H1 (cell line): ENCODE data around the gene LMNB1. TPM values are rescaled to one million over a fixed set of nuclear protein-coding genes. Genes with fewer than 3 reads are reported as not detected.

Experiments used
- CTCF ChIA-PET: fragments of 300-600 bp; sonication (Branson Sonifier 250); formaldehyde crosslinking; loops from one replicate; lab custom pipeline; 2021; ENCODE audit not compliant: partially characterized antibody; lab: Charles Lee
- POLR2A ChIA-PET: fragments of 300-600 bp; sonication (Branson Sonifier 250); formaldehyde crosslinking; loops from one replicate; lab custom pipeline; 2021; ENCODE audit warnings: inconsistent platforms; ENCODE audit not compliant: partially characterized antibody; lab: Charles Lee
- DNase-seq, 2 experiments: peaks; one replicate each; pipeline versions ENCODE4 v3.0.0 to v3.0.0-alpha.2; 2010 to 2022; ENCODE audit warnings: low spot score in 2 of 2, low read depth in 1 of 2, mixed read lengths in 1 of 2
- FAIRE-seq: peaks from 2 replicates; lab custom pipeline; 2011; peaks lifted over from hg19 to GRCh38; lab: Jason Lieb, UNC
- H2AFZ ChIP-seq: 2 replicates; pipeline ENCODE4 v1.8.1; 2012; ENCODE audit warnings: low read length, inconsistent platforms
- H2AK5ac ChIP-seq: 2 replicates; pipeline ENCODE4 v1.6.1; 2013; ENCODE audit warnings: low read depth, low read length
- H2BK120ac ChIP-seq: replicated peaks from 2 replicates; pipeline ENCODE3; 2013; ENCODE audit warnings: low read depth, low read length, inconsistent platforms
- H2BK12ac ChIP-seq: 2 replicates; pipeline ENCODE4 v1.6.1; 2013; ENCODE audit warnings: low read depth, low read length
- H2BK15ac ChIP-seq: 2 replicates; pipeline ENCODE4 v1.6.1; 2013; ENCODE audit warnings: low read length
- H2BK20ac ChIP-seq: 2 replicates; pipeline ENCODE4 v1.6.1; 2013; ENCODE audit warnings: low read length
- H2BK5ac ChIP-seq: 2 replicates; pipeline ENCODE4 v1.6.1; 2013; ENCODE audit warnings: low read depth, low read length
- H3K14ac ChIP-seq: 2 replicates; pipeline ENCODE4 v1.6.1; 2013; ENCODE audit warnings: inconsistent platforms; ENCODE audit not compliant: insufficient read length
- H3K18ac ChIP-seq: 2 replicates; pipeline ENCODE4 v1.6.1; 2013; ENCODE audit warnings: low read length; ENCODE audit errors: extremely low read depth
- H3K23ac ChIP-seq: 2 replicates; pipeline ENCODE4 v1.6.1; 2013; ENCODE audit warnings: inconsistent platforms; ENCODE audit not compliant: insufficient read length
- H3K23me2 ChIP-seq: 2 replicates; pipeline ENCODE4 v1.6.1; 2013; ENCODE audit warnings: low read depth, low read length
- H3K27ac ChIP-seq: 2 replicates; pipeline ENCODE4 v1.6.1; 2011; ENCODE audit warnings: low read depth, low read length, inconsistent platforms
- H3K27me3 ChIP-seq, 4 experiments: replicated peaks in 1 of 4; 1 replicate in 1 of 4; 2 replicates in 3 of 4; pipeline versions ENCODE4 v1.6.1 to v1.8.1; 2011 to 2013; ENCODE audit warnings: low read length in 3 of 4, mild to moderate bottlenecking in 3 of 4, inconsistent platforms in 2 of 4, mixed read lengths in 2 of 4, moderate library complexity in 1 of 4; ENCODE audit not compliant: control insufficient read depth in 3 of 4, insufficient read depth in 3 of 4; ENCODE audit errors: extremely low read depth in 1 of 4
- H3K36me3 ChIP-seq, 4 experiments: 2 replicates each; pipeline versions ENCODE4 v1.6.1 to v1.8.1; 2011 to 2013; ENCODE audit warnings: mild to moderate bottlenecking in 4 of 4, low read length in 3 of 4, moderate library complexity in 2 of 4, control low read depth in 1 of 4, inconsistent platforms in 1 of 4; ENCODE audit not compliant: insufficient read depth in 4 of 4, control insufficient read depth in 2 of 4
- H3K4ac ChIP-seq: replicated peaks from 2 replicates; pipeline ENCODE3; 2013; ENCODE audit warnings: low read length, low read depth, mixed read lengths, inconsistent platforms; ENCODE audit not compliant: insufficient read length
- H3K4me1 ChIP-seq, 4 experiments: replicated peaks in 1 of 4; 1 replicate in 1 of 4; 2 replicates in 3 of 4; pipeline versions ENCODE4 v1.6.1 to v1.8.1; 2011 to 2013; ENCODE audit warnings: low read length in 3 of 4, inconsistent platforms in 2 of 4, mixed read lengths in 1 of 4; ENCODE audit not compliant: insufficient read depth in 4 of 4, control insufficient read depth in 3 of 4
- H3K4me2 ChIP-seq, 2 experiments: 2 replicates each; pipeline versions ENCODE4 v1.6.1 to v1.8.1; 2011 to 2013; ENCODE audit warnings: low read depth in 2 of 2, low read length in 2 of 2, control low read depth in 1 of 2, inconsistent platforms in 1 of 2, mild to moderate bottlenecking in 1 of 2; ENCODE audit not compliant: insufficient read depth in 1 of 2
- H3K4me3 ChIP-seq, 4 experiments: fragments of 200-600, 300-600 bp in 1 of 4; sonication (generic), shearing (Covaris generic), sonication (Bioruptor Twin) in 1 of 4; 2 replicates each; pipeline versions ENCODE4 v1.5.1 to v1.8.1; 2011 to 2016; ENCODE audit warnings: low read length in 4 of 4, low read depth in 3 of 4, control low read depth in 2 of 4, inconsistent platforms in 2 of 4, mild to moderate bottlenecking in 2 of 4, mixed read lengths in 1 of 4, moderate library complexity in 1 of 4; ENCODE audit not compliant: insufficient read depth in 2 of 4; ENCODE audit errors: extremely low read depth in 1 of 4
- H3K56ac ChIP-seq: replicated peaks from 2 replicates; pipeline ENCODE3; 2013; ENCODE audit warnings: low read depth, mild to moderate bottlenecking, mixed read lengths, low read length, inconsistent platforms; ENCODE audit not compliant: insufficient read length
- H3K79me1 ChIP-seq: 2 replicates; pipeline ENCODE4 v1.6.1; 2013; ENCODE audit warnings: low read depth, low read length, control low read depth
- H3K79me2 ChIP-seq, 2 experiments: 2 replicates each; pipeline versions ENCODE4 v1.6.1 to v1.8.1; 2012 to 2013; ENCODE audit warnings: low read length in 2 of 2, mild to moderate bottlenecking in 2 of 2, inconsistent platforms in 1 of 2; ENCODE audit not compliant: insufficient read depth in 2 of 2, control insufficient read depth in 1 of 2
- H3K9ac ChIP-seq, 4 experiments: replicated peaks in 1 of 4; 1 replicate in 1 of 4; 2 replicates in 3 of 4; pipeline versions ENCODE4 v1.6.1 to v1.8.1; 2011 to 2013; ENCODE audit warnings: low read depth in 3 of 4, low read length in 3 of 4, control low read depth in 2 of 4, mild to moderate bottlenecking in 2 of 4, moderate library complexity in 2 of 4, inconsistent platforms in 1 of 4; ENCODE audit errors: extremely low read depth in 1 of 4
- H3K9me3 ChIP-seq, 2 experiments: 2 replicates each; pipeline versions ENCODE4 v1.6.1 to v1.8.1; 2012 to 2013; ENCODE audit warnings: mild to moderate bottlenecking in 2 of 2, moderate library complexity in 2 of 2, control low read depth in 1 of 2, inconsistent platforms in 1 of 2, low read depth in 1 of 2, low read length in 1 of 2, mixed read lengths in 1 of 2; ENCODE audit not compliant: insufficient read depth in 2 of 2
- H4K20me1 ChIP-seq, 2 experiments: replicated peaks in 1 of 2; 2 replicates each; pipeline versions ENCODE3 to v1.8.1; 2011 to 2013; ENCODE audit warnings: inconsistent platforms in 2 of 2, low read length in 2 of 2, mild to moderate bottlenecking in 1 of 2; ENCODE audit not compliant: insufficient read depth in 2 of 2, control insufficient read depth in 1 of 2
- H4K5ac ChIP-seq: 2 replicates; pipeline ENCODE4 v1.6.1; 2013; ENCODE audit warnings: low read length, low read depth, mixed read lengths, inconsistent platforms; ENCODE audit not compliant: insufficient read length
- H4K8ac ChIP-seq: 2 replicates; pipeline ENCODE4 v1.8.0; 2013; ENCODE audit warnings: mild to moderate bottlenecking, moderate library complexity, low read length, inconsistent platforms; ENCODE audit not compliant: insufficient read depth; ENCODE audit errors: extremely low read depth
- H4K91ac ChIP-seq: replicated peaks from 2 replicates; pipeline ENCODE3; 2013; ENCODE audit warnings: low read length, mixed read lengths, inconsistent platforms; ENCODE audit not compliant: insufficient read length
- ATF3 ChIP-seq: IDR thresholded peaks from 2 replicates; pipeline ENCODE4 v1.6.1; 2011; ENCODE audit warnings: low read depth, mild to moderate bottlenecking, low read length; ENCODE audit not compliant: insufficient read depth
- GTF2F1 ChIP-seq: IDR thresholded peaks from 2 replicates; pipeline ENCODE4 v1.6.1; 2012; ENCODE audit warnings: low read depth, low read length, improper control_type of control experiment, borderline replicate concordance
- SP1 ChIP-seq: IDR thresholded peaks from 2 replicates; pipeline ENCODE4 v1.6.1; 2011; ENCODE audit warnings: low read depth, low read length
- YY1 ChIP-seq: IDR thresholded peaks from 2 replicates; pipeline ENCODE4 v1.6.1; 2011; ENCODE audit warnings: low read depth, mild to moderate bottlenecking, low read length
- WGBS, 2 experiments: shearing (Covaris generic) in 1 of 2; methylation state at CpG; one replicate each; pipeline versions ENCODE4 v1.1.6 to v1.1.7; 2013 to 2015; ENCODE audit warnings: low lambda C conversion rate in 2 of 2, mixed read lengths in 2 of 2, inconsistent platforms in 1 of 2, low coverage in 1 of 2, missing lambda C conversion rate in 1 of 2; ENCODE audit not compliant: insufficient replicate concordance in 2 of 2, insufficient coverage in 1 of 2, insufficient read length in 1 of 2; ENCODE audit errors: extremely low coverage in 1 of 2, missing lambda C conversion rate in 1 of 2; 5-methylcytosine and 5-hydroxymethylcytosine counted together
- polyA plus RNA-seq, 7 experiments: library from polyadenylated mRNA; depleted of rRNA in 3 of 7; stranded (reverse) in 5 of 7; unstranded in 2 of 7; fragments of >200 nt in 5 of 7; fragments of 200-250 nt in 2 of 7; gene quantifications; 1 replicate in 5 of 7; 2 replicates in 1 of 7; 4 replicates in 1 of 7; pipeline versions ENCODE4 v1.2.1 to v1.2.3, GENCODE V29; 2011 to 2013; ENCODE audit warnings: missing spikeins in 2 of 7, mixed read lengths in 2 of 7
- total RNA-seq: library from RNA; stranded (reverse); fragmentation: NEBNext Ultra II Directional; extraction: Animal tissue kit (Norgen Biotek cat#: 25700); gene quantifications from 2 replicates; pipeline ENCODE4 v1.2.1, GENCODE V29; 2021

The LMNB1 gene
- total and polyA plus RNA-seq, 2 of the 8 experiments (the other 6 are each of a cell fraction or from before 2014, with no cell fraction given) = 73.5 to 225 TPM

- no peak overlapping the region for H3K14ac ChIP-seq
- H4K5ac ChIP-seq = no peak overlapping the region
- WGBS, 2 experiments = 62% methylated on average over 3 of the region's 3 CpGs; no CpG with 5 or more reads in 1 of the 2 experiments
- no peak overlapping the region for H4K8ac ChIP-seq
- no peak overlapping the region for H3K4me3 ChIP-seq
- H2BK5ac ChIP-seq = no peak overlapping the region
- H2AK5ac ChIP-seq = no peak overlapping the region
- TF ChIP-seq SP1 = no peak
- TF ChIP-seq YY1 = 0 out of 2 replicates have a peak, but pooled peaks have one; percentile 35
- TF ChIP-seq GTF2F1 = no peak
- TF ChIP-seq ATF3 = no peak
- H3K9ac ChIP-seq = no peak overlapping the region
- no peak overlapping the region for H4K91ac ChIP-seq
- H2BK120ac ChIP-seq = no peak overlapping the region
- H3K36me3 ChIP-seq = peaks cover 12 to 86% (median 46%) of the 10 kb centered on the region in 4 experiments
- H3K27ac ChIP-seq = peak overlapping the region; percentile 22; the same call in 1 of the 2 replicates
- ChIA-PET CTCF (interaction anchor here (1.0 to 1.5 kb wide), 4 partner anchors 10 to 151 kb away, joined by 3 to 4 read pairs (median 4); no protein-coding TSS in a partner anchor), POLR2A (interaction anchor here (1.0 to 1.9 kb wide), 4 partner anchors 9 to 49 kb away, joined by 3 to 7 read pairs (median 5); no protein-coding TSS in a partner anchor)
- no peak overlapping the region for H3K56ac ChIP-seq
- no peaks in the 10 kb centered on the region for H3K27me3 ChIP-seq
- DNase-seq = no peak
- no peak overlapping the region for H3K4ac ChIP-seq
- peaks cover 2% of the 10 kb centered on the region; the same call in 1 of the 2 replicates for H3K79me1 ChIP-seq
- H4K20me1 ChIP-seq = peaks cover 3 to 4% of the 10 kb centered on the region in 2 experiments
- H3K9me3 ChIP-seq = no peaks in the 10 kb centered on the region
- H2BK15ac ChIP-seq = no peak overlapping the region
- no peak overlapping the region for H2BK20ac ChIP-seq
- H3K79me2 ChIP-seq = peaks cover 0 to 10% of the 10 kb centered on the region in 2 experiments; a peak in 1 of 4 replicates
- H3K23ac ChIP-seq = no peak overlapping the region
- no peak overlapping the region for H2BK12ac ChIP-seq
- 0 out of 4 replicates have a peak overlapping the region, but pooled peaks of 1 of the 2 experiments have one; percentile 0 for H3K4me2 ChIP-seq
- H3K18ac ChIP-seq = no peak overlapping the region
- peak; percentile 55 for FAIRE-seq
- H3K23me2 ChIP-seq = no peaks in the 10 kb centered on the region
- H3K4me1 ChIP-seq = peaks cover 0 to 14% (median 4%) of the 10 kb centered on the region in 4 experiments; a peak in 4 of 7 replicates
- no peak overlapping the region for H2AFZ ChIP-seq
Measured at GRCh38 chr5:126826619-126827215, 49.8 kb downstream of the LMNB1 start.
